HG03280 (cell line): ENCODE results near the gene PCDHB1.
A peak's percentile ranks its signal among the peaks of the same experiment; 100 is the strongest.

Experiments
- ATAC-seq: cut with Tn5 transposase; IDR thresholded peaks from one replicate; pipeline ENCODE4 v1.9.1; 2021; ENCODE audit warnings: mild to moderate bottlenecking, moderate library complexity; ENCODE audit not compliant: unreplicated experiment

PCDHB1 gene

DNA sequence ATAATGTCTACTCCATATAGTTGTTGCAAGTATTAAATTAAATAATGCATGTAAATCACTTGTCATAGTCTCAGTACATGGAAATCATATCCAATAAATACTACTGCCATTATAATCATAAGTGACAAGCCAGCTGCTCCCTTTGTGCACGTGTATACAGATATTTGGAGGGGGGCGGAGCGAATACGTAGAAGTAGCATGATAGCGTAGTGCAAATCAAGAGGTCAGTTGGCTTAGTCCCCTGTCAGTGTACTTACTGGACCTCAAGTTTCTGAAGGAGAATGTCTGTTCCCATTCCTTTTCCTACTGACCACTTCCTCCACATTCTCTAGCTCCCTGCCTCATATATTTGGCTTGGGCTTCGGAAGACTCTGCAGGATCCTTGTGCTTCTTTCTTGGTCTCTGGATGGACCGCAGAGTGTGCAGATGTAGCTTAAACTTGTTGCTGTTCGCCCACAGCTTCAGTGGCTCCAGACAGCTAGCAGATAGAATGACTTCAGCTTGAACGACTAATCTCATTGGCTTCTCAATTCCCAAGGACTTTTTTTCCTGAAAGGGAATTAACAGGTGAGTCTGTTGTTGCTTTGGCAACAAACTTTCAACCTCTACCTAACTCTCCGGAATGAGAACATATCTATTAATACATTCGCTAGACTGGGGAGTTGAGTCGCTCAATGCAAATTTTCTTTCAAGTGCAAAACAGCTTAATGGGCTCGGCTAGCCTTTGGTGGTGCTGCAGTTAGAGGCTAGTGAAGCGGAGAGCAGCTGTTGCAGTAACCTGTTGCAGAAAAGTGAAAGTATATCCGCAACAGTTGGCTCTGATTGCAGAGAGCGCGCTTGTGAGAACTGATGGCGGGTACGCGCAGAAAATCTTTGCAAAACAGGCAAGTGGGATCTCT, at the start of gene PCDHB1:
Gene PCDHB1, plus strand, starts transcription at position 753 of the 899 bp plus-strand sequence. Its CDS starts 97 bp downstream, at position 850.
- ATAC-seq = no peak

DNA sequence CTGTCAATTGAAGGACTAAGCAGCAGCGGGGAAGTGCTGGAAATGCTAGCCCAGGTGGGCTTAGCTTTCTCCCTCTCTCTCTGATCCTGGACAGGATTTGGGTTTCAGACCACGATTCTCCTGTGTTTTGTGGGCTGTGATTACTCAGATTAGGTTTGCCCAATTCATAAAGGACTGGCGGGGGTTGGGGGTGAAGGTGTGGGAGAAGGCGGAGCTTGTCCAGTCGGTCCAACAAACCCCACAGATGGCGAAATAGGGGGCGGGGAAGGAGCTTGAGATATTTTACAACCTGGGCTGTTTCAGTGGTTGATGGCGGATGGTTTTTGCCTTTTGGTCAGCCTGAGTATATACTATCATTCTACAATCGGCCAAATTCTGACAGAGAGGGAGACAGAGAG, 49.7 kb upstream of the PCDHB1 start:
- ATAC-seq = no peak

DNA sequence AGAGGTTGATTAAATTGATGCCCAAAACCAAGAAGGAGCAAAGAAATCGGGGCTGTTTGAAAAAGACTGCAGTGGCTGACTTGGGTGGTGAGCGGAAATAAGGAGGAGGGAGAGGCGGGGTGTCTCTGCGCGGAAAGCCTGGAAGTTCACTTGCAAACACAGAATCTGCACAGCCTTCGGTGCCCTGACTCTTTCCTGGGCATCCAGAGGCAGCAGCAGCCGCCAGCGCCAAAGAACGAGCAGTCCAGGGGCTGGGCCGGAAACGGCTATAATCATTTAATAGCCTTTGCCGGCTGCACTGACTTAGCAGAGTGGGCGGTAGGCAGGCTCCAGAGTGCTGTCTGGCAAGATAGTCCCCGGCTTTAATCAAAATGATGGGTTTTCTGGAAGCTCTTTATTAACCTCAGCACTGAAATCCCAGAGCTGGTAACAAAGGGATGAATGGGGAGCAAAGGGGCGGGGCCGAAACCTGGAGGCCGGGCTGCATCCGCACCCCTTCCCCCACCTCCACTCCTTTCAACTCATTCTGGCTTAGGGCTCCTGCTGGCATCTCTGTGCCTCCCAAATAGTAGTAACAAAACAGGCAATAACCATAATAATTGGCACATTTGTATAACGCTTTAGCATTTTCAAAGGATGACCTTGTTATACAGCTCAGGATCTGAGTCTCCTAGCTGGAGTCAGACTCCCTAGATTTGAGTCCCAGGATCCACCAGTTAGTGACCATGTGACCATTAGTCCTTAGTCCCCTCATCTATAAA, 49.1 kb upstream of the PCDHB1 start:
- ATAC-seq = no peak

DNA sequence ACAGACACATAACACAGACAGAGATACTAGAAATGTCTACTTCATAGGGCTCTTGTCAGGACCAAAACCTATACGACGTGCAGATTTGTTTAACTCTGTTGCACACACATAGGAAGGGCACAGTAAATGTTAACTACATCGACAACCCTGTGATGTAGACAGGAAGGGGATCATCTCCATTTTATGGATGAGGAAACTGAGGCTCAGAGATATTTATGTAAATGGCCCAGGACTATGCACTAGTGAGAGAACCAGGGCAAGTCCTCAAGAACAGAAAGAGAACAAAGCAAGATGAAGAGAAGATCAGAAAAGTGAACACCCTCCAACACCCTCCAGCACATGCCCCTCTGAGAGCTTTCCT, 48.6 kb upstream of the PCDHB1 start:
- no peak for ATAC-seq

DNA sequence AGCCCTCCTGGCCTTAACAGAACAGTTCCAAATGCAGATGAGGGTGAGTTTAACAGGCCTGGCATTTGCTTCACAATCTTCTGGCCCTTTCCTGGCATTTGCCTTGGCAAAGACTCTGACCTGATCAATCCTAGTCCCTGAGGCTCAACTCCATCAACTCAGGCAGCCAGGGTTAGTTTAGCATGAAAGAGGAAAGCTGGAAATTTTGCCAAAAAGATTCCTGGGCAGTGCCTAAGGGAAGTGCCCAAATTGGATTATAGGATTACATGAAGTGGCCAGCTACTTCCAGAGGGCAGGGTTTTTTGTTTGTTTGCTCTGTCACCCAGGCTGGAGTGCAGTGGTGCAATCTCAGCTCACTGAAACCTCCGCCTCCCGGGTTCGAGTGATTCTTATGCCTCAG, 48.1 kb upstream of the PCDHB1 start:
- no peak for ATAC-seq

DNA sequence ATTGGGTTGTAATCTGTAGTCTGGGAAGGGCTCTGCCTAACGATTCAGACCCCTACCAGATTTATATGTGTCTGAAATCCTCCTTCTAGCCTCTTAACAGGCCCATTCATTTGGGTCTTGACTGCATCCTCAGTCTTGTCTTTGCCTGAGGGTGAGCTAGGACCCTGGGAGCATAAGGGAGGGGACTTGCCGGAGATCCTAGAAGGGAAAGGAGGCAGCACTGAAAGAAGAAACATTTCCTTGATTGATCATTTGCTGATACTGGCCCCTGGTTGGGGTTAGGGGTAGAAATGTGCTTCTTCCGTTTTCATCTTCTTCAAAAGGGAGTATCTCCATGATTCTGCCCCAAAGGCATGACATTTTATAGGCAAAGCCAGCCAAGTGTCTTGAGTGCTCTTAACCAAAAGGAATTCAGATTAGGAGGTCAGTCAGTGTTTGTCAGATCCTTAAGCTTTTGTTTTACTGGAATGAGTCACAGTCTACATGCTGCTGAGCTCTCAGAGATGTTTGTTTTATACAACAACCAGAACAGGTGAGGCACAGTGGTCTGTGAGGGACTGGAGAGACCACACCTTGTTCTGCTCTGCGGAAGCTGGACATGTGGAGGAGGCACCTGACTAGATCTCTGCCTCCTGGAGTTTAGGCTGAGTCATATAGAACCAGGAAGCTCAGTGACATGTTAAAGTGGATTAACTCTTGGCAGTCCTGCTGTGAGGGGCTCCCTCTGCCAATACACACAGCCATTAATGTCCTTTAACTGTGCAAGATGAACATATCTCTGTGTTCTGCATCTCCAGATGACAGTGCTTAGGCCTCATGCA, 47.2 kb upstream of the PCDHB1 start:
- ATAC-seq = no peak

DNA sequence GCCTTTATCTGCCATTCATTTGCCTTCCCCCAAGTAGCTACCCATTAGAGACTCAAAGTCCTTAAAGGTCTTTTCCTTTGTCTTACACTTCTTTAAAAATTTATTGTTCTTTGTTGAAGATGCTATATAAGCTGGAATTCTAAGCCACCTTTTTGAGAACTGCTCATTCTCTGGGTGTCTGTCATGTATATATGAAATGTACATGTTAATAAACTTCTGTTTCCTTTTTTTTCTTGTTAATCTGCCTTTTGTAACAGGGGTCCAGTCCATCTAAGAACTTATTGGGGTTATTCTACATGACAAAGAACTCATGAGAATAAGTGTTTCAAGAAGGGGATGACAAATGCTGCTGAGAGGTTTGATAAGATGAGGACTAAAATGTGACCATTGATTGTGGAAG, 43.4 kb upstream of the PCDHB1 start:
- no peak for ATAC-seq

- no peak for ATAC-seq
Measured at GRCh38 chr5:141010047-141010793, 41.0 kb upstream of the PCDHB1 start.

- ATAC-seq = no peak
Measured at GRCh38 chr5:141017943-141018342, 33.2 kb upstream of the PCDHB1 start.

DNA sequence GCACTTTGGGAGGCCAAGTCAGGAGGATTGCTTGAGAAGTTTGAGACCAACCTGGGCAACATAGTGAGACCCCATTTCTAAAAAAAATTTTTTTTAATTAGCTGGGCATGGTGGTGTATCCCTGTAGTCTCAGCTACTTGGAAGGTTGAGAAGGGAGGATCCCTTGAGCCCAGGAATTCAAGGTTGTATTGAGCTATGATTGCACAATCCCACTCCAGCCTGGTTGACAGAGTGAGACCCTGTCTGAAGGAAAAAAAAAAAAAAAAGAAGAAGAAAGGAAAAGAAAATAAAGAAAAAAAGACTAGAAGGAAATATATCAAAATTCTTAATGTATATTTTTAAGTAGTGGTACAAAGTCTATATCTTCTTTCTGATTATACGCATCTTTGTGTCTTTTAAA, 28.8 kb upstream of the PCDHB1 start:
- ATAC-seq = no peak

DNA sequence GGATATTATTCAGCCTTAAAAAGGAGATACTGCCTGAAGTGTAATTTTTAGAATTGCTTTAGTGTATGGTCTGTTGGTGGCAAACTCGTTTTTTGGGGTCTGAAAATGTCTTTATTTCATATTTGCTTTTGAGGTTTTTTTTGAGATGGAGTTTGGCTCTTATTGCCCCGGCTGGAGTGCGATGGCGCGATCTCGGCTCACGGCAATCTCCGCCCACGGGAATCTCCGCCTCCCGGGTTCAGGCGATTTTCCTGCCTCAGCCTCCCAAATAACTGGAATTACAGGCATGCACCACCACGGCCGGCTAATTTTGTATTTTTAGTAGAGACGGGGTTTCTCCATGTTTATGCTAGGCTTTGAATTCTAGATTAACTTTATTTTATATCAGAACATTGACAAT, 20.2 kb upstream of the PCDHB1 start:
- no peak for ATAC-seq

DNA sequence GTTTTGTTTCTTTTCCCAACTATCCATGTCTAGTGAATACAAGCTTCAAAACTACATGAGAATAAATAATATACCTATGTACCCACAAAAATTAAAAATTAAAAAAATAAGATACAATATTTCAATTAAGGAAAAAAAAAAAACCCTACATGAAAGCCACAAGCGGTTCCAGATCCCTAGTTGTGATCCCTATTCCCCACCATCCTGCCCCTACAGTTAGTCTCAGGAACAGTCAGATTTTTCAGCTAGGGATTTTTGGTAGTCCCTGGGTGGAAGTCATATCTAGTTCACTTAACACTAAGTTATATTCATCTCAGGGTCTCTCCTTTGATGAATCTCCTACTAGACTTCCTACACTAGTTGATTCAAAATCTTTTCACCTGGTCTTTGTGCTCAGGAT, 18.5 kb upstream of the PCDHB1 start:
- ATAC-seq = no peak

GRCh38 chr5:141039061-141039460, 12.1 kb upstream of the PCDHB1 start:
- ATAC-seq = no peak

GRCh38 chr5:141039517-141039916, 11.7 kb upstream of the PCDHB1 start:
- no peak for ATAC-seq

- no peak for ATAC-seq
Measured at GRCh38 chr5:141040093-141040770, 10.9 kb upstream of the PCDHB1 start.

DNA sequence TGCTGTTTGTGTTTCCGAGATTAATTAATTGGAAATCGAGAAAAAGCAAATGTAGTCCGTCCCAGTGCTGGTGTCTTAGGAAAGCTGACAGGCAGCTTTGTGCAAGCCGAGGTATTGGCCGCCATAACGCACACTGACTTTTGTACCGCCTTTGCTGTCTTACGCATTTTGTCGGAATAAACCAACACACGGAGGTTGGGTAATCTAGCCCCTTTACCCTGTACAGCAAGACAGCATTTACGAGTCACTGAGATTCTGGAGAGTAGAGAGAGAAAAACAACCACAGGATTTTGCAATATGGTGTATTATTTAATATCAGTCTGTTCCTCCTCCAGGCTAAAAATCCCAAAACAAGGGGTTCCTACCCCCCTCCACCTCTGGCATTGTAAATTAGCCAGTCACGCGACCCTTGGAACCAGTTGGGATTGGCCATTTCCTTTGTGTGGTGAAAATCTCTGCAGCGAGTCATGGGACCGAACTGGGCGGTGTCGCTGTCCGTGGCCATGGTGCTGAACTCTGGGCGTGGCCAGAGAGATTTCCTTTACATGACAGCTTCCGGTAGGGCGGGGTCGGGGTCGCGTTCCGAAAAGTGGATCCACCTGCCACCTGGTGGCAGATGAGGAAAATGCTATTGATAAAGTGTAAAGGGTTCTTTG, 10.3 kb upstream of the PCDHB1 start:
- ATAC-seq = peak; percentile 62

DNA sequence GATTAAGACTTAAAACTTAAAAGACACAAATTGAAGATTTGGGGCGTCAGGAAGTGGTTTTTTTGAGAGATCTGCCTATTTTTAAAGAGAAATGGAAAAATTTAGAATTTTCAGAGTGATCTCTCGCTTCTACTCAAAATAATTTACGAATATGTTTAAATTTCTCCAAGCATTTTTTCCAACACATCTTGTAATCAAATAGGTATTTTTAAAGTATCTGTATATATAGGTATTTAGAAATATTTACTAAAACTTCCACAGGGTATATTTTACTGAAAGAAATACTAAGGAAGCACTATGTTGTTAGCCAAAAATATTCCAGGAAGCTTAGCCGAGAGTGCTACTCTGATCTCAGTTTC, 9.8 kb upstream of the PCDHB1 start:
- no peak for ATAC-seq

DNA sequence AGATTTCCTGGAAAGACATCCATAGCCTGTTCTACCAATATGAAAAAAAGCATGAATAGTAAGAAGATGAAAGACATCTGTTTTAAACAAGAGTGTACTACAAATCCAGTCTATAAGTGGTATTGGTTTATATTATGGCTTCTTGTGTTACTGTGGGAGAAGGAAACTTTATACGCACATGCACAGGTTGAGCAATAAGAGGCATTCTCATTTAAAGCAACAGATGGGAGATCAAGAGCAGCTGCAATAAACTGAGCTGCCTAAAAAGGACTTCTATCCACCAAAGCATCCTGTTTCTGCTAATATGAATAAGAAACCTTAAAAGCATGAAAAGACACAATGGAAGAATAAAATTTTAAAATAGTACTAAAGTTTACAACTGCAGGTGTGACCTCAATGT, 8.6 kb upstream of the PCDHB1 start:
- ATAC-seq = no peak

DNA sequence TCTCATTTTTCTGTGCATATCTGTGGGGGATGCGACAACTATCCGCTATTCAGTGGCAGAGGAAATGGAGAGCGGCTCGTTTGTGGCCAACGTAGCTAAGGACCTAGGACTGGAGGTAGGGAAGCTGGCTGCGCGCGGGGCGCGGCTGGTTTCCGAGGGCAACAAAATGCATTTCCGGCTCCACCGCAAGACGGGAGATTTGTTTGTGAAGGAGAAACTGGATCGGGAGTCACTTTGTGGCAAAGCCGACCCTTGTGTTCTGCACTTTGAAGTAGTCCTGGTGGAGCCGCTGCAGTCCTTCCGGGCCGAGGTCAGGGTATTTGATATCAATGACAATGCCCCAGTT, 320 bp downstream of the PCDHB1 start:
- ATAC-seq = no peak

- no peak for ATAC-seq
Measured at GRCh38 chr5:141077826-141078225, 26.7 kb downstream of the PCDHB1 start.
